Lower leg skin (tissue), 3 donors: ENCODE data around the gene MYLK4.

Source experiments
- POLR2A ChIP-seq, 2 donors: fragments of 450-650 bp; IDR thresholded peaks; one replicate each; pipeline ENCODE4 v1.6.1; 2016 to 2017; ENCODE audit warnings: antibody characterized with exemption in 2 of 2, mild to moderate bottlenecking in 1 of 2, moderate library complexity in 1 of 2
- TF ChIP-seq, protein P1 (sequence below), 3 donors: fragments of 450-650 bp; IDR thresholded peaks; one replicate each; pipeline ENCODE4 v1.5.1; 2016; ENCODE audit warnings: antibody characterized with exemption in 3 of 3, mild to moderate bottlenecking in 3 of 3, moderate library complexity in 2 of 3

- TF ChIP-seq, protein P1, sequence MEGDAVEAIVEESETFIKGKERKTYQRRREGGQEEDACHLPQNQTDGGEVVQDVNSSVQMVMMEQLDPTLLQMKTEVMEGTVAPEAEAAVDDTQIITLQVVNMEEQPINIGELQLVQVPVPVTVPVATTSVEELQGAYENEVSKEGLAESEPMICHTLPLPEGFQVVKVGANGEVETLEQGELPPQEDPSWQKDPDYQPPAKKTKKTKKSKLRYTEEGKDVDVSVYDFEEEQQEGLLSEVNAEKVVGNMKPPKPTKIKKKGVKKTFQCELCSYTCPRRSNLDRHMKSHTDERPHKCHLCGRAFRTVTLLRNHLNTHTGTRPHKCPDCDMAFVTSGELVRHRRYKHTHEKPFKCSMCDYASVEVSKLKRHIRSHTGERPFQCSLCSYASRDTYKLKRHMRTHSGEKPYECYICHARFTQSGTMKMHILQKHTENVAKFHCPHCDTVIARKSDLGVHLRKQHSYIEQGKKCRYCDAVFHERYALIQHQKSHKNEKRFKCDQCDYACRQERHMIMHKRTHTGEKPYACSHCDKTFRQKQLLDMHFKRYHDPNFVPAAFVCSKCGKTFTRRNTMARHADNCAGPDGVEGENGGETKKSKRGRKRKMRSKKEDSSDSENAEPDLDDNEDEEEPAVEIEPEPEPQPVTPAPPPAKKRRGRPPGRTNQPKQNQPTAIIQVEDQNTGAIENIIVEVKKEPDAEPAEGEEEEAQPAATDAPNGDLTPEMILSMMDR (IDR thresholded peaks at IDR 0.05): no peak
- TF ChIP-seq POLR2A (IDR thresholded peaks at IDR 0.05): no peak
Observed at GRCh38 chr6:2684103-2684749, 66.5 kb downstream of the MYLK4 start.
